ENCODE data around the gene DCAKD.

DNA sequence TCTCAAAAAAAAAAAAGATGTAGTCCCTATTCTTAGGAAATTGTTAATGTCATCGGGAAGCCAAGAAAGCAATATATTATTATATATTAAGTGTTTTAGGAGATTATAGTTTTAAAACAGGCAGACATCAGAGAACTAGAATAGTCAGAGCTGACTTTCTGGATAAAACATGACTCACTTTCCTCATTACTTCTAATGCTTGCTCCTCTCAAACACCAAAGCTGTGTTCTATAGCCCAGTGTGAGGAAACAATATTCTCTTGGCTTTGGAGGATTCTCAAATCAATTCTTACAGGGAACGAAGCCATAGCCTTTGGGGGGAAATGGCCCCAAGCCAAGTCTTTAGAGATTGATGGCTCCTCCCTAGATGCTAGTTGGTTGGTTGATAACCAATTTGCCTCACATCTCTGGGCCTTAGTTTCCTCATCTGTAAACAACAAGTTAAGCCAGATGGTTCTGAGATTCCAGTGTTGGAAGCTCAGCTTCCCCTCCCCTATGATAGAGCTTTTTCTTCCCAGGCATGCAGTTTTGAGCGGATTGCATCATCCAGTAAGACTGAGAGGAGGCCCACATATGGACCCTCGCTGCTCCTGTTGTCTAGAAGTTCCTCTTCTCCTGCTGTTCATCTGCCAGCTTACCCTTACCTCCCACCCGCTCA, 22.1 kb upstream of the DCAKD start:
- TF ChIP-seq OSR1 (CRISPR knock-in tag; IDR thresholded peaks at IDR 0.05) (no peak), ZC3H10 (CRISPR knock-in tag; IDR thresholded peaks at IDR 0.05) (no peak), ZNF70 (CRISPR knock-in tag; IDR thresholded peaks at IDR 0.05) (no peak)

Data from SK-N-SH treated with all-trans-retinoic acid at 6 μM for 48 hours (cell line).